SK-N-SH (cell line): ENCODE data around the gene ALPI.

Experiments used
- EP300 ChIP-seq, 2 experiments: IDR thresholded peaks; 2 replicates each; pipeline versions ENCODE4 v1.4.0 to v1.6.1; 2012; ENCODE audit warnings: borderline replicate concordance in 1 of 2, low read depth in 1 of 2, low read length in 1 of 2
- NRF1 ChIP-seq: IDR thresholded peaks from 2 replicates; pipeline ENCODE4 v1.6.1; 2012; ENCODE audit warnings: low read depth, mild to moderate bottlenecking, low read length
- POLR2AphosphoS5 ChIP-seq: IDR thresholded peaks from 2 replicates; pipeline ENCODE4 v1.6.1; 2012; ENCODE audit warnings: low read depth, low read length
- RAD21 ChIP-seq: IDR thresholded peaks from 2 replicates; pipeline ENCODE4 v1.6.1; 2012; ENCODE audit warnings: mild to moderate bottlenecking, low read length
- RCOR1 ChIP-seq: fragments of 150-350 bp; IDR thresholded peaks from 2 replicates; pipeline ENCODE4 v1.6.1; 2017; ENCODE audit warnings: antibody characterized with exemption, low read length
- SIN3A ChIP-seq: IDR thresholded peaks from 2 replicates; pipeline ENCODE4 v1.6.1; 2012; ENCODE audit warnings: low read depth, mild to moderate bottlenecking, low read length, moderate library complexity, borderline replicate concordance
- SMC3 ChIP-seq: IDR thresholded peaks from 2 replicates; pipeline ENCODE4 v1.6.1; 2012; ENCODE audit warnings: low read depth, low read length, improper control_type of control experiment
- TAF1 ChIP-seq: IDR thresholded peaks from 2 replicates; pipeline ENCODE4 v1.6.1; 2012; ENCODE audit warnings: low read depth, mild to moderate bottlenecking, low read length, moderate library complexity, borderline replicate concordance
- TCF12 ChIP-seq: IDR thresholded peaks from 2 replicates; pipeline ENCODE4 v1.4.0; 2012
- YY1 ChIP-seq: IDR thresholded peaks from 2 replicates; pipeline ENCODE4 v1.4.0; 2012; ENCODE audit warnings: low read depth, mild to moderate bottlenecking
- TF ChIP-seq, protein P1 (sequence below): fragments of 200-600 bp; sonication (generic); IDR thresholded peaks from 2 replicates; pipeline ENCODE4 v1.6.1; 2017; ENCODE audit warnings: antibody characterized with exemption, mild to moderate bottlenecking, moderate library complexity
- TF ChIP-seq, protein P2 (sequence below): IDR thresholded peaks from 2 replicates; pipeline ENCODE4 v1.4.0; 2012; ENCODE audit warnings: low read depth, borderline replicate concordance
- TF ChIP-seq, protein P3 (sequence below): IDR thresholded peaks from 2 replicates; pipeline ENCODE4 v1.4.0; 2012; ENCODE audit warnings: low read depth, borderline replicate concordance
- TF ChIP-seq, protein P4 (sequence below): IDR thresholded peaks from 2 replicates; pipeline ENCODE4 v1.4.0; 2012; ENCODE audit warnings: low read depth

DNA sequence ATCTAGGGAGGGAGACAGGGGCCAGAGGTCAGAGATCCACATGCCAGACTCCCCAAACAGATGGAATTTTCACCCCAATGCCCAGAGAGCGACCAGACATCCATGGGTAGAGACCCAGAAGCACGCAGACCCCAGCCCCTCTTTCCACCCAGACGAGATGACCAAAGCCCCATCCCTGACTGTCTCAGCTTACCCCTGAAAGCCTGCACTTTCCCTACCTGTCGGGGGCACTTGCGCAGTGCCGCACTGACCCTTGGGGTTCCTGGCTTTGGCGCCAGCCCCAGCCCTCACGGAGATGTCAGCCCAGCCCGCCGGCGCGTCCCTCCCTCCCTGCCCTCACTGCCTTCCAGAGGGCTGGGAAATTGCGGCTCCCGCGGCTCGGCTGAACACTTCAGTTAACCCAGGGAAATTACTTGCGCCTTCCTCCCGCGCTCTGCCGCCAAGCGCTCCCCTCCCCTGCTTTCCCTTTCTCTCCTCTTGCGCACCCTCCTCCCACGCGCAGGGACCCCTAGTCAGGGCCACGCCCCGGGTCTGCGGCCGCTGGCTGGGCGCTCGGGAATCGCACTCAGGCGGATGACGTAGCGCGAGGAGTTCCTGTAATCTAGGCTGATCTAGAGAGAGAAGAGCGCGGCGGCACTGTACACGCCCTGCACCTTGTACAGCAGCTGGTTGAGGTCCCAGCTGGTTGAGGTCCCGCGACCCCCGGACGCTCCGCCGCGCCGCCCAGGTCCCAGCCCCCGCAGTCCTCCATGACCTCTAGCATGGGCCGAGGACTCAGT, 37.3 kb upstream of the ALPI start:
- TF ChIP-seq TCF12 (no peak), RCOR1 (no peak), EP300 (IDR thresholded peaks at IDR 0.05; ENCODE audit: borderline replicate concordance in 1 of 2, low read depth in 1 of 2, low read length in 1 of 2) (no peak), POLR2AphosphoS5 (no peak), YY1 (no peak), SIN3A (no peak), NRF1 (no peak), RAD21 (no peak), TAF1 (no peak), SMC3 (no peak)
- TF ChIP-seq, protein P1, sequence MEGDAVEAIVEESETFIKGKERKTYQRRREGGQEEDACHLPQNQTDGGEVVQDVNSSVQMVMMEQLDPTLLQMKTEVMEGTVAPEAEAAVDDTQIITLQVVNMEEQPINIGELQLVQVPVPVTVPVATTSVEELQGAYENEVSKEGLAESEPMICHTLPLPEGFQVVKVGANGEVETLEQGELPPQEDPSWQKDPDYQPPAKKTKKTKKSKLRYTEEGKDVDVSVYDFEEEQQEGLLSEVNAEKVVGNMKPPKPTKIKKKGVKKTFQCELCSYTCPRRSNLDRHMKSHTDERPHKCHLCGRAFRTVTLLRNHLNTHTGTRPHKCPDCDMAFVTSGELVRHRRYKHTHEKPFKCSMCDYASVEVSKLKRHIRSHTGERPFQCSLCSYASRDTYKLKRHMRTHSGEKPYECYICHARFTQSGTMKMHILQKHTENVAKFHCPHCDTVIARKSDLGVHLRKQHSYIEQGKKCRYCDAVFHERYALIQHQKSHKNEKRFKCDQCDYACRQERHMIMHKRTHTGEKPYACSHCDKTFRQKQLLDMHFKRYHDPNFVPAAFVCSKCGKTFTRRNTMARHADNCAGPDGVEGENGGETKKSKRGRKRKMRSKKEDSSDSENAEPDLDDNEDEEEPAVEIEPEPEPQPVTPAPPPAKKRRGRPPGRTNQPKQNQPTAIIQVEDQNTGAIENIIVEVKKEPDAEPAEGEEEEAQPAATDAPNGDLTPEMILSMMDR, result no peak
- TF ChIP-seq, protein P2, sequence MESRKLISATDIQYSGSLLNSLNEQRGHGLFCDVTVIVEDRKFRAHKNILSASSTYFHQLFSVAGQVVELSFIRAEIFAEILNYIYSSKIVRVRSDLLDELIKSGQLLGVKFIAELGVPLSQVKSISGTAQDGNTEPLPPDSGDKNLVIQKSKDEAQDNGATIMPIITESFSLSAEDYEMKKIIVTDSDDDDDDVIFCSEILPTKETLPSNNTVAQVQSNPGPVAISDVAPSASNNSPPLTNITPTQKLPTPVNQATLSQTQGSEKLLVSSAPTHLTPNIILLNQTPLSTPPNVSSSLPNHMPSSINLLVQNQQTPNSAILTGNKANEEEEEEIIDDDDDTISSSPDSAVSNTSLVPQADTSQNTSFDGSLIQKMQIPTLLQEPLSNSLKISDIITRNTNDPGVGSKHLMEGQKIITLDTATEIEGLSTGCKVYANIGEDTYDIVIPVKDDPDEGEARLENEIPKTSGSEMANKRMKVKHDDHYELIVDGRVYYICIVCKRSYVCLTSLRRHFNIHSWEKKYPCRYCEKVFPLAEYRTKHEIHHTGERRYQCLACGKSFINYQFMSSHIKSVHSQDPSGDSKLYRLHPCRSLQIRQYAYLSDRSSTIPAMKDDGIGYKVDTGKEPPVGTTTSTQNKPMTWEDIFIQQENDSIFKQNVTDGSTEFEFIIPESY, result no peak
- TF ChIP-seq, protein P3, sequence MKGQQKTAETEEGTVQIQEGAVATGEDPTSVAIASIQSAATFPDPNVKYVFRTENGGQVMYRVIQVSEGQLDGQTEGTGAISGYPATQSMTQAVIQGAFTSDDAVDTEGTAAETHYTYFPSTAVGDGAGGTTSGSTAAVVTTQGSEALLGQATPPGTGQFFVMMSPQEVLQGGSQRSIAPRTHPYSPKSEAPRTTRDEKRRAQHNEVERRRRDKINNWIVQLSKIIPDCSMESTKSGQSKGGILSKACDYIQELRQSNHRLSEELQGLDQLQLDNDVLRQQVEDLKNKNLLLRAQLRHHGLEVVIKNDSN, result no peak
- TF ChIP-seq, protein P4, sequence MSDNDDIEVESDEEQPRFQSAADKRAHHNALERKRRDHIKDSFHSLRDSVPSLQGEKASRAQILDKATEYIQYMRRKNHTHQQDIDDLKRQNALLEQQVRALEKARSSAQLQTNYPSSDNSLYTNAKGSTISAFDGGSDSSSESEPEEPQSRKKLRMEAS, result no peak
